ENCODE results near the gene ROS1.

Gene ROS1

DNA sequence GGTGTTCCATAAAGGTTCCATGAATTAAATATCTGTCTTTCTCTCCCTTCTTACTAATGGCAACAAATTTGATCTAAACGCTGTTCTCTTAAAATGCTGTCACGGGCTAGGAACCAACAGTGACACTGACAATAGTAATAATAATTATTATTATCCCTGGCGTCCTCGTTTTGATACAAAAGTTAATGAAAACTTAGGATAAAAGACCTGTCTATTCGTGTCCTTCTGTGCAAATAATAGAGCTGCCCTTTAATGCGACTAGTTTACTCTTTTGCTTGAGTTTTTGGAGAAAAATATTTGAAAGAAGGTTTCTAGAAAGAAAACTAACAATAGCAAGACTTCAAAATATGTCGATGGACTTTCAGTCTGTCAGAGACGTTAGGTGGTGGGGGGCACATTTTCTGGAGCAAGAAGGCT lies 156.1 kb downstream of the ROS1 start:
- Histone ChIP-seq H3K27me3 (replicated peaks; ENCODE audit: control insufficient read depth, insufficient read depth, low read length) (peaks cover 9% of the 10 kb centered on the region), H3K36me3 (ENCODE audit: control insufficient read depth, insufficient read depth, low read length) (no peaks in the 10 kb centered on the region), H3K4me3 (replicated peaks; ENCODE audit: low read depth, low read length) (no peak overlapping the region)
- TF ChIP-seq, protein P1, sequence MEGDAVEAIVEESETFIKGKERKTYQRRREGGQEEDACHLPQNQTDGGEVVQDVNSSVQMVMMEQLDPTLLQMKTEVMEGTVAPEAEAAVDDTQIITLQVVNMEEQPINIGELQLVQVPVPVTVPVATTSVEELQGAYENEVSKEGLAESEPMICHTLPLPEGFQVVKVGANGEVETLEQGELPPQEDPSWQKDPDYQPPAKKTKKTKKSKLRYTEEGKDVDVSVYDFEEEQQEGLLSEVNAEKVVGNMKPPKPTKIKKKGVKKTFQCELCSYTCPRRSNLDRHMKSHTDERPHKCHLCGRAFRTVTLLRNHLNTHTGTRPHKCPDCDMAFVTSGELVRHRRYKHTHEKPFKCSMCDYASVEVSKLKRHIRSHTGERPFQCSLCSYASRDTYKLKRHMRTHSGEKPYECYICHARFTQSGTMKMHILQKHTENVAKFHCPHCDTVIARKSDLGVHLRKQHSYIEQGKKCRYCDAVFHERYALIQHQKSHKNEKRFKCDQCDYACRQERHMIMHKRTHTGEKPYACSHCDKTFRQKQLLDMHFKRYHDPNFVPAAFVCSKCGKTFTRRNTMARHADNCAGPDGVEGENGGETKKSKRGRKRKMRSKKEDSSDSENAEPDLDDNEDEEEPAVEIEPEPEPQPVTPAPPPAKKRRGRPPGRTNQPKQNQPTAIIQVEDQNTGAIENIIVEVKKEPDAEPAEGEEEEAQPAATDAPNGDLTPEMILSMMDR (IDR thresholded peaks at IDR 0.05; ENCODE audit: insufficient read depth, low read length, poor library complexity, severe bottlenecking) = no peak
- no peak for DNase-seq (ENCODE audit: extremely low read depth, insufficient read length)

DNA sequence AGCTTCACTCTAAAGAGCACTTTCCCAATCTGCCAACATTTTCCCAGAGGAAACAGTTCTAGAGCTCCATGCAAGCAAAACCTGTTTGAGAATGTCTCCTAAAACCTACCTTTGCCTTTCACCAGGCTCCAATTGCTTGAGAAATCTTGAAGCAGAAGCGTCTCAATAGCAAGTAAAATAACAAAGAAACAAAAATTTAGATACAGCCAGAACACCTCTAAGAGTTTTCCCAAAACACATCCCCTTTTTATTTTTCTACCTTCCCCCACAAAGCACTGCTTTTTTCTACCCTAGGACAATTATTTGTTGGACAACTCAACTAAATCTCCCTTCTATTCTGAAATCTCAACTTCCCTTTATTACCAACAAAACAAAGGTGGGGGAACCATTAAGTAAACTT lies 156.8 kb downstream of the ROS1 start:
- peaks cover 9% of the 10 kb centered on the region for H3K27me3 ChIP-seq (replicated peaks; ENCODE audit: control insufficient read depth, insufficient read depth, low read length)
- H3K4me3 ChIP-seq (replicated peaks; ENCODE audit: low read depth, low read length) = no peak overlapping the region
- no peaks in the 10 kb centered on the region for H3K36me3 ChIP-seq (ENCODE audit: control insufficient read depth, insufficient read depth, low read length)
- no peak for DNase-seq (ENCODE audit: extremely low read depth, insufficient read length)
- TF ChIP-seq, protein P1 (IDR thresholded peaks at IDR 0.05; ENCODE audit: insufficient read depth, low read length, poor library complexity, severe bottlenecking) = no peak

DNA sequence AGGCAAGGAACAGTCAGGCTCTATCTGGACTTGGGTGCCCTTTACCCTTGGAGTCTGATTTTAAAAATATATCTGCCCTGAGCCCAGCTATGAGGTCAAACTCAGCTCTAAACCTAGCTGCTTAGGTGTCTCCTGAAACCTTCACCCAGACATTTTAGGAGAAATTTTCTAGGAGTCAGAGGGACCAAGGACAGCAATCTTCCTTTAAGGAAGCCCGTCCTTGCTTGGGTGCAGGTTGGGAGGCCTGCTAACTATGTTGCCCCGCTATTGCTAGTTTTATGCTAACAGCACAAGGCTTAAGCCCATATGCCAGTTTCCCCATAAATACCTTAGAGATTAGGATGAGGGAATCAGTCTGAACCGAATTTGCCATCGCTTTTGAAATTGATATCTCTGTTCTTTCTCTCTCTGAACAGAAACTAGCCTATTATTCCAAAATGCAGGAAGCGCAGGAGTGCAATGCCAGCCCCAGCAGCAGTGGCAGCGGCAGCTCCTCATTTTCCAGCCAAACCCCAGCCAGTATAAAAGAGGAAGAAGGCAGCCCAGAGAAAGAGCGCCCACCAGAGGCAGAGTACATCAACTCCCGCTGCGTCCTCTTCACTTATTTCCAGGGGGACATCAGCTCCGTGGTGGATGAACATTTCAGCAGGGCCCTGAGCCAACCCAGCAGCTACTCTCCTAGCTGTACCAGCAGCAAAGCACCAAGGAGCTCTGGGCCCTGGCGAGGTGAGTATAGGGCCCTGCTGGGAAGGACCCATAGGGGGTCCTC lies 157.8 kb downstream of the ROS1 start:
- peaks cover 9% of the 10 kb centered on the region for H3K27me3 ChIP-seq (replicated peaks; ENCODE audit: control insufficient read depth, insufficient read depth, low read length)
- TF ChIP-seq, protein P1 (IDR thresholded peaks at IDR 0.05; ENCODE audit: insufficient read depth, low read length, poor library complexity, severe bottlenecking) = peak; percentile 19

DNA sequence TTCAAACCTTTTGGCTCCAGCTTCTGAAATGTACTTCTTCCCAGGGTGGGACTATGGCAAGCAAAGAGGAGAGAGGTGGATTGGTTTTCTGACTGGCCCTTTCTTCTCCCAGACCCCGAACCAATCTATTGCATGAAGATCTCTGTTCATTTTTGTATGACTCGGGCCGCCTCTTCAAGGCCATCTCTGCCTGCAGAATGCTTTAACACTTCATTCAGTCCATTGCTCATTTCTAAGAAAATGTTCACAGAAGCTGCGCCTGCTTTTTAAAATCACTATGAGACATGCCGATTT lies 158.7 kb downstream of the ROS1 start:
- Histone ChIP-seq H3K27me3 (replicated peaks; ENCODE audit: control insufficient read depth, insufficient read depth, low read length) (peaks cover 9% of the 10 kb centered on the region), H3K36me3 (ENCODE audit: control insufficient read depth, insufficient read depth, low read length) (no peaks in the 10 kb centered on the region), H3K4me3 (replicated peaks; ENCODE audit: low read depth, low read length) (no peak overlapping the region)
- no peak for DNase-seq (ENCODE audit: extremely low read depth, insufficient read length)
- TF ChIP-seq, protein P1 (IDR thresholded peaks at IDR 0.05; ENCODE audit: insufficient read depth, low read length, poor library complexity, severe bottlenecking) = no peak

More for the DNA sequence above, 157.8 kb downstream of the ROS1 start:
- no peak overlapping the region for H3K4me3 ChIP-seq (replicated peaks; ENCODE audit: low read depth, low read length)
- H3K36me3 ChIP-seq (ENCODE audit: control insufficient read depth, insufficient read depth, low read length) = no peaks in the 10 kb centered on the region
- DNase-seq (ENCODE audit: extremely low read depth, insufficient read length) = no peak

DNA sequence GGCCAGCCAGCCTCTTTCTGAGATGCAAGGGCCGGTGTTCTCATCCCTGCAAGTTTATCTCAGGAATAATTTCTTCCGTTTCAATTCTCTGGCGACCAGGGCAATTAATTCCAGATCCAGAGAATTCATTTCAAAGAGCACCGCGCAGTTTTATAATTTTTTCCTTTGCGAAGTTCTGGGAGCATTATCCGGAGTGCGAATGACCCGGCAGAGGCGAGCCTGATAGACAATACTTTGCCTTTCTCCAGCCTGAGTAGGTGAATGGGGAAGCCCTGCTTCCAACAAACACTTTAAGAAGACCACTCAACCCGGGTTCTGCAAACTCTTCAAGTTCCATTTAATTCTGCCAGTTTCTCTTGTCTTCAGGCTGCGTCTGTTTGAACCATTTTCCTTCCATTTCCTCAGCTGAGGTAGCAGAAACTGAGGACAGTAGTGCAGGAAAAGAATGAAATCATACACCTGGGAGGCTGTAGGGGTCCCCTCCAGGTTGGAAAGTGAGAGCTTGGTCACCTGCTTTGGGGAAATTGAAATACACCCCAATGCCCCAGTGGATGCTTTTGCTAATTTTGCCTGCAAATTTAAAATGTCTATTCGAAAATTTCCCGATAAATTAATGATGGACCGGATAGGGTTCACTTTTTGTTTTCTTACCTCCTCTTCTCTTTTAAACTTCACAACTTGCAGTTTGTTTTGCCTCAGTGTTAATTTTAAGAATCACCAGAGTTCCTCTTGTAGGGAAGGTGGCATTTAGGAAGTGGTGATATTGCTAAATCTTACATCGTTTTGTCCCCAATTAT lies 159.3 kb downstream of the ROS1 start:
- TF ChIP-seq, protein P1 (IDR thresholded peaks at IDR 0.05; ENCODE audit: insufficient read depth, low read length, poor library complexity, severe bottlenecking) = no peak
- Histone ChIP-seq H3K36me3 (ENCODE audit: control insufficient read depth, insufficient read depth, low read length) (no peaks in the 10 kb centered on the region), H3K4me3 (replicated peaks; ENCODE audit: low read depth, low read length) (peak overlapping the region; percentile 23; the same call in 1 of the 2 replicates), H3K27me3 (replicated peaks; ENCODE audit: control insufficient read depth, insufficient read depth, low read length) (peaks cover 9% of the 10 kb centered on the region)
- DNase-seq (ENCODE audit: extremely low read depth, insufficient read length) = no peak
